K562 (cell line): ENCODE results near the gene RPL36AL. TPM values are rescaled to one million over a fixed set of nuclear protein-coding genes. Genes with fewer than 3 reads are reported as not detected.

Source experiments
- BACH1 ChIP-seq: fragments of 200-800 bp; sonication (Bioruptor generic); IDR thresholded peaks from 2 replicates; pipeline ENCODE4 v1.6.1; 2016; ENCODE audit warnings: missing genetic modification characterization, missing compliant biosample characterization
- CBX5 ChIP-seq: IDR thresholded peaks from 2 replicates; pipeline ENCODE4 v1.6.1; 2014; ENCODE audit warnings: low read depth, borderline replicate concordance
- CREBBP ChIP-seq: IDR thresholded peaks from one replicate; pipeline ENCODE4 v1.6.1; 2012; ENCODE audit warnings: low read depth, mild to moderate bottlenecking, control low read depth, inconsistent platforms, low read length
- FOXK1 ChIP-seq: sonication (generic); formaldehyde crosslinking; IDR thresholded peaks from 2 replicates; pipeline ENCODE4 v1.8.0; 2022; ENCODE audit warnings: missing genetic modification reagents, mild to moderate bottlenecking, borderline replicate concordance
- FUS ChIP-seq: fragments of 200-400 bp; formaldehyde crosslinking; optimal IDR thresholded peaks from 2 replicates; pipeline ENCODE3; 2017; ENCODE audit warnings: low read depth, low read length
- NFIX ChIP-seq: fragments of 250-450 bp; sonication (Bioruptor Pico); IDR thresholded peaks from 2 replicates; pipeline ENCODE4 v1.4.0; 2020; ENCODE audit warnings: low read depth, mild to moderate bottlenecking, moderate library complexity
- SAP30 ChIP-seq: fragments of 200-600 bp; sonication (generic); IDR thresholded peaks from 2 replicates; pipeline ENCODE4 v1.6.1; 2012; ENCODE audit warnings: borderline replicate concordance, low read depth, mild to moderate bottlenecking, moderate library complexity, low read length, control low read depth, inconsistent platforms; ENCODE audit not compliant: insufficient read depth, poor library complexity, severe bottlenecking
- SMAD3 ChIP-seq: fragments of 450-650 bp; formaldehyde crosslinking; conservative IDR thresholded peaks from 2 replicates; pipeline ENCODE4 v1.4.0; 2020; ENCODE audit warnings: mild to moderate bottlenecking
- SRSF9 ChIP-seq: fragments of 200-400 bp; formaldehyde crosslinking; IDR thresholded peaks from 2 replicates; pipeline ENCODE4 v1.6.1; 2017; ENCODE audit warnings: low read depth, low read length, borderline replicate concordance
- YBX1 ChIP-seq: fragments of 450-650 bp; IDR thresholded peaks from 2 replicates; pipeline ENCODE4 v1.7.1; 2016; ENCODE audit warnings: mild to moderate bottlenecking
- ZNF12 ChIP-seq: sonication (generic); formaldehyde crosslinking; IDR thresholded peaks from 2 replicates; pipeline ENCODE4 v1.4.0; 2020; ENCODE audit warnings: mild to moderate bottlenecking, missing genetic modification reagents
- ZNF124 ChIP-seq: sonication (generic); formaldehyde crosslinking; IDR thresholded peaks from 2 replicates; pipeline ENCODE4 v1.8.1; 2022; ENCODE audit warnings: missing genetic modification reagents
- ZNF232 ChIP-seq: sonication (generic); formaldehyde crosslinking; IDR thresholded peaks from 2 replicates; pipeline ENCODE4 v1.8.0; 2022; ENCODE audit warnings: mild to moderate bottlenecking, missing genetic modification reagents
- ZNF239 ChIP-seq: fragments of 250-450 bp; sonication (Bioruptor Pico); IDR thresholded peaks from 2 replicates; pipeline ENCODE4 v1.4.0; 2020; ENCODE audit warnings: mild to moderate bottlenecking
- ZNF785 ChIP-seq: fragments of 250-450 bp; sonication (Bioruptor Pico); IDR thresholded peaks from 2 replicates; pipeline ENCODE4 v1.4.0; 2020; ENCODE audit warnings: mild to moderate bottlenecking
- ZNF830 ChIP-seq: fragments of 250-450 bp; sonication (Bioruptor Pico); IDR thresholded peaks from 2 replicates; pipeline ENCODE4 v1.5.0; 2021; ENCODE audit warnings: mild to moderate bottlenecking
- polyA plus RNA-seq, 8 experiments: library from polyadenylated mRNA; depleted of rRNA in 4 of 8; stranded (reverse) in 5 of 8; unstranded in 3 of 8; fragments of >200 nt; fragmentation: Nextera tagmentation in 2 of 8; fragmentation: Illumina TruSeq in 1 of 8; extraction: Ambion mirVana in 2 of 8; extraction: Trizol in 1 of 8; gene quantifications; 2 replicates each; pipeline versions ENCODE4 v1.2.1 to v1.2.3, GENCODE V29; 2011 to 2014; ENCODE audit warnings: inconsistent platforms in 1 of 8, missing spikeins in 1 of 8
- total RNA-seq, 7 experiments: library from RNA; depleted of rRNA in 6 of 7; stranded (reverse); fragments of >200 nt in 6 of 7; fragmentation: Illumina TruSeq in 2 of 7; extraction: Trizol in 2 of 7; gene quantifications; 2 replicates each; pipeline versions ENCODE4 v1.2.1 to v1.2.3, GENCODE V29; 2011 to 2021; ENCODE audit warnings: low replicate concordance in 1 of 7
- TF ChIP-seq, protein P1 (sequence below): fragments of 200-800 bp; sonication (Bioruptor generic); IDR thresholded peaks from 2 replicates; pipeline ENCODE4 v1.6.1; 2017; ENCODE audit warnings: missing genetic modification characterization, missing compliant biosample characterization
- TF ChIP-seq, protein P2 (sequence below): IDR thresholded peaks from 2 replicates; pipeline ENCODE4 v1.6.1; 2011; ENCODE audit warnings: borderline replicate concordance, low read depth, mild to moderate bottlenecking, moderate library complexity, low read length; ENCODE audit not compliant: insufficient read depth, poor library complexity, severe bottlenecking
- TF ChIP-seq, protein P3 (sequence below): fragments of 250-450 bp; sonication (Bioruptor Pico); IDR thresholded peaks from 2 replicates; pipeline ENCODE4 v1.4.0; 2020; ENCODE audit warnings: mild to moderate bottlenecking, moderate library complexity
- TF ChIP-seq, protein P4 (sequence below): fragments of 250-450 bp; sonication (Bioruptor Pico); IDR thresholded peaks from 2 replicates; pipeline ENCODE4 v1.4.0; 2020; ENCODE audit warnings: mild to moderate bottlenecking, moderate library complexity

RPL36AL gene
- total and polyA plus RNA-seq, 9 of the 15 experiments (the other 6 are each of a cell fraction or from before 2014, with no cell fraction given): 146 to 674 (median 360) TPM

DNA sequence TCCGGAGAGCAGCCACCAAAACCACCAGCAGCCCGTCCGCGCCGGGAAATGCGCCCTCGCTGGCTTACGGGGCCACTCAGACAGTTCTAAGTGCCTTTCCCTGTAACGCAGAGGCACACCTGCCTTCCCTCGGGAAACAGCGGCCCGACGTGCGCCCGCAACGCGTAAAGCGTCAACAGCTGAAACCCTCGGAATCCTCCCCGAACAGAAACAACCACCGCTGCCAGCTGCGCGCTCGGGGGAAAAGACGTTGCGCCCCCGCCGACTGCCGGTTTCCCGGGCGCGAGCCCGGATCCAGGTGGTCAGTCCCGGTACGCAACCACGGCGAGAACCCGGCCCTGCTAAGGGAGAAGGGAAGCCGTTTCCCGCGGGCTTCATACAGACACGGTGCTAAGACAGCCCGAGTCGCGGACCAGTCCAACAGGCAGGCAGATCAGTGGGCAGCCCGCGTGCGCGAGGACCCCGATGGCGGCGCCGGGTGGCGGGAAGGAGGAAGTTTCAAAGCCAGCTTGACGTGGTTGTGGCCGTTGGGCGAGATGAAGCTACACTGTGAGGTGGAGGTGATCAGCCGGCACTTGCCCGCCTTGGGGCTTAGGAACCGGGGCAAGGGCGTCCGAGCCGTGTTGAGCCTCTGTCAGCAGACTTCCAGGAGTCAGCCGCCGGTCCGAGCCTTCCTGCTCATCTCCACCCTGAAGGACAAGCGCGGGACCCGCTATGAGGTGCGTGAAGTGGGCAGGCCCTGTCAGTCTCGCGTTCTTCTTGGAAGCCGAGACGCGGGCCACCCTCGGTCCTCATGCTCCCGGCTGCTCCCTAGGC lies 21.7 kb downstream of the RPL36AL start, which contains the start of gene LRR1 (continued):
- TF ChIP-seq ZNF12 (CRISPR knock-in tag): no peak
- TF ChIP-seq CREBBP: no peak
- TF ChIP-seq ZNF830: no peak
- TF ChIP-seq, protein P1, sequence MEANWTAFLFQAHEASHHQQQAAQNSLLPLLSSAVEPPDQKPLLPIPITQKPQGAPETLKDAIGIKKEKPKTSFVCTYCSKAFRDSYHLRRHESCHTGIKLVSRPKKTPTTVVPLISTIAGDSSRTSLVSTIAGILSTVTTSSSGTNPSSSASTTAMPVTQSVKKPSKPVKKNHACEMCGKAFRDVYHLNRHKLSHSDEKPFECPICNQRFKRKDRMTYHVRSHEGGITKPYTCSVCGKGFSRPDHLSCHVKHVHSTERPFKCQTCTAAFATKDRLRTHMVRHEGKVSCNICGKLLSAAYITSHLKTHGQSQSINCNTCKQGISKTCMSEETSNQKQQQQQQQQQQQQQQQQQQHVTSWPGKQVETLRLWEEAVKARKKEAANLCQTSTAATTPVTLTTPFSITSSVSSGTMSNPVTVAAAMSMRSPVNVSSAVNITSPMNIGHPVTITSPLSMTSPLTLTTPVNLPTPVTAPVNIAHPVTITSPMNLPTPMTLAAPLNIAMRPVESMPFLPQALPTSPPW (CRISPR knock-in tag): no peak; the same call in 1 of the 2 replicates
- TF ChIP-seq SRSF9: no peak
- no peak for TF ChIP-seq FUS
- no peak for TF ChIP-seq ZNF239
- TF ChIP-seq ZNF232 (CRISPR knock-in tag): no peak
- TF ChIP-seq, protein P2, sequence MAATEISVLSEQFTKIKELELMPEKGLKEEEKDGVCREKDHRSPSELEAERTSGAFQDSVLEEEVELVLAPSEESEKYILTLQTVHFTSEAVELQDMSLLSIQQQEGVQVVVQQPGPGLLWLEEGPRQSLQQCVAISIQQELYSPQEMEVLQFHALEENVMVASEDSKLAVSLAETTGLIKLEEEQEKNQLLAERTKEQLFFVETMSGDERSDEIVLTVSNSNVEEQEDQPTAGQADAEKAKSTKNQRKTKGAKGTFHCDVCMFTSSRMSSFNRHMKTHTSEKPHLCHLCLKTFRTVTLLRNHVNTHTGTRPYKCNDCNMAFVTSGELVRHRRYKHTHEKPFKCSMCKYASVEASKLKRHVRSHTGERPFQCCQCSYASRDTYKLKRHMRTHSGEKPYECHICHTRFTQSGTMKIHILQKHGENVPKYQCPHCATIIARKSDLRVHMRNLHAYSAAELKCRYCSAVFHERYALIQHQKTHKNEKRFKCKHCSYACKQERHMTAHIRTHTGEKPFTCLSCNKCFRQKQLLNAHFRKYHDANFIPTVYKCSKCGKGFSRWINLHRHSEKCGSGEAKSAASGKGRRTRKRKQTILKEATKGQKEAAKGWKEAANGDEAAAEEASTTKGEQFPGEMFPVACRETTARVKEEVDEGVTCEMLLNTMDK: no peak
- TF ChIP-seq SMAD3 (CRISPR knock-in tag): no peak
- no peak for TF ChIP-seq ZNF785
- no peak for TF ChIP-seq BACH1 (tag)
- peak; percentile 81 for TF ChIP-seq SAP30
- TF ChIP-seq, protein P3, sequence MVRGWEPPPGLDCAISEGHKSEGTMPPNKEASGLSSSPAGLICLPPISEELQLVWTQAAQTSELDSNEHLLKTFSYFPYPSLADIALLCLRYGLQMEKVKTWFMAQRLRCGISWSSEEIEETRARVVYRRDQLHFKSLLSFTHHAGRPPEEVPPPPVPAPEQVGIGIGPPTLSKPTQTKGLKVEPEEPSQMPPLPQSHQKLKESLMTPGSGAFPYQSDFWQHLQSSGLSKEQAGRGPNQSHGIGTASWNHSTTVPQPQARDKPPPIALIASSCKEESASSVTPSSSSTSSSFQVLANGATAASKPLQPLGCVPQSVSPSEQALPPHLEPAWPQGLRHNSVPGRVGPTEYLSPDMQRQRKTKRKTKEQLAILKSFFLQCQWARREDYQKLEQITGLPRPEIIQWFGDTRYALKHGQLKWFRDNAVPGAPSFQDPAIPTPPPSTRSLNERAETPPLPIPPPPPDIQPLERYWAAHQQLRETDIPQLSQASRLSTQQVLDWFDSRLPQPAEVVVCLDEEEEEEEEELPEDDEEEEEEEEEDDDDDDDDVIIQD (CRISPR knock-in tag): no peak
- TF ChIP-seq FOXK1: no peak
- TF ChIP-seq YBX1: no peak
- TF ChIP-seq CBX5: no peak
- TF ChIP-seq, protein P4, sequence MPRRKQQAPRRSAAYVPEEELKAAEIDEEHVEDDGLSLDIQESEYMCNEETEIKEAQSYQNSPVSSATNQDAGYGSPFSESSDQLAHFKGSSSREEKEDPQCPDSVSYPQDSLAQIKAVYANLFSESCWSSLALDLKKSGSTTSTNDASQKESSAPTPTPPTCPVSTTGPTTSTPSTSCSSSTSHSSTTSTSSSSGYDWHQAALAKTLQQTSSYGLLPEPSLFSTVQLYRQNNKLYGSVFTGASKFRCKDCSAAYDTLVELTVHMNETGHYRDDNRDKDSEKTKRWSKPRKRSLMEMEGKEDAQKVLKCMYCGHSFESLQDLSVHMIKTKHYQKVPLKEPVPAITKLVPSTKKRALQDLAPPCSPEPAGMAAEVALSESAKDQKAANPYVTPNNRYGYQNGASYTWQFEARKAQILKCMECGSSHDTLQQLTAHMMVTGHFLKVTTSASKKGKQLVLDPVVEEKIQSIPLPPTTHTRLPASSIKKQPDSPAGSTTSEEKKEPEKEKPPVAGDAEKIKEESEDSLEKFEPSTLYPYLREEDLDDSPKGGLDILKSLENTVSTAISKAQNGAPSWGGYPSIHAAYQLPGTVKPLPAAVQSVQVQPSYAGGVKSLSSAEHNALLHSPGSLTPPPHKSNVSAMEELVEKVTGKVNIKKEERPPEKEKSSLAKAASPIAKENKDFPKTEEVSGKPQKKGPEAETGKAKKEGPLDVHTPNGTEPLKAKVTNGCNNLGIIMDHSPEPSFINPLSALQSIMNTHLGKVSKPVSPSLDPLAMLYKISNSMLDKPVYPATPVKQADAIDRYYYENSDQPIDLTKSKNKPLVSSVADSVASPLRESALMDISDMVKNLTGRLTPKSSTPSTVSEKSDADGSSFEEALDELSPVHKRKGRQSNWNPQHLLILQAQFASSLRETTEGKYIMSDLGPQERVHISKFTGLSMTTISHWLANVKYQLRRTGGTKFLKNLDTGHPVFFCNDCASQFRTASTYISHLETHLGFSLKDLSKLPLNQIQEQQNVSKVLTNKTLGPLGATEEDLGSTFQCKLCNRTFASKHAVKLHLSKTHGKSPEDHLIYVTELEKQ (CRISPR knock-in tag): no peak
- no peak for TF ChIP-seq ZNF124 (CRISPR knock-in tag)
- no peak for TF ChIP-seq NFIX
